H1 (cell line): ENCODE data around the gene STAMBP. TPM values are rescaled to one million over a fixed set of nuclear protein-coding genes. Genes with fewer than 3 reads are reported as not detected.

Experiments used
- NRF1 ChIP-seq: IDR thresholded peaks from 2 replicates; pipeline ENCODE4 v1.6.1; 2011; ENCODE audit warnings: mild to moderate bottlenecking, low read depth, low read length, improper control_type of control experiment
- RFX5 ChIP-seq: IDR thresholded peaks from 2 replicates; pipeline ENCODE4 v1.6.1; 2011; ENCODE audit warnings: low read depth, low read length, improper control_type of control experiment, borderline replicate concordance
- TBP ChIP-seq: IDR thresholded peaks from 2 replicates; pipeline ENCODE4 v1.6.1; 2011; ENCODE audit warnings: low read depth, low read length, improper control_type of control experiment
- polyA plus RNA-seq, 7 experiments: library from polyadenylated mRNA; depleted of rRNA in 3 of 7; stranded (reverse) in 5 of 7; unstranded in 2 of 7; fragments of >200 nt in 5 of 7; fragments of 200-250 nt in 2 of 7; gene quantifications; 1 replicate in 5 of 7; 2 replicates in 1 of 7; 4 replicates in 1 of 7; pipeline versions ENCODE4 v1.2.1 to v1.2.3, GENCODE V29; 2011 to 2013; ENCODE audit warnings: missing spikeins in 2 of 7, mixed read lengths in 2 of 7
- total RNA-seq: library from RNA; stranded (reverse); fragmentation: NEBNext Ultra II Directional; extraction: Animal tissue kit (Norgen Biotek cat#: 25700); gene quantifications from 2 replicates; pipeline ENCODE4 v1.2.1, GENCODE V29; 2021

Gene STAMBP
- total and polyA plus RNA-seq, 2 of the 8 experiments (the other 6 are each of a cell fraction or from before 2014, with no cell fraction given) = 35.8 to 49.7 TPM

GRCh38 chr2:73828818-73829570 is at the start of gene STAMBP (continued):
- TF ChIP-seq RFX5 (no peak), TBP (no peak; the same call in 1 of the 2 replicates), NRF1 (no peak)
